ENCODE results near the gene DDX54. TPM values are rescaled to one million over a fixed set of nuclear protein-coding genes. Genes with fewer than 3 reads are reported as not detected.

Gene DDX54
- total and polyA plus RNA-seq, 7 donors: 53.6 to 93.5 (median 79.4) TPM

DNA sequence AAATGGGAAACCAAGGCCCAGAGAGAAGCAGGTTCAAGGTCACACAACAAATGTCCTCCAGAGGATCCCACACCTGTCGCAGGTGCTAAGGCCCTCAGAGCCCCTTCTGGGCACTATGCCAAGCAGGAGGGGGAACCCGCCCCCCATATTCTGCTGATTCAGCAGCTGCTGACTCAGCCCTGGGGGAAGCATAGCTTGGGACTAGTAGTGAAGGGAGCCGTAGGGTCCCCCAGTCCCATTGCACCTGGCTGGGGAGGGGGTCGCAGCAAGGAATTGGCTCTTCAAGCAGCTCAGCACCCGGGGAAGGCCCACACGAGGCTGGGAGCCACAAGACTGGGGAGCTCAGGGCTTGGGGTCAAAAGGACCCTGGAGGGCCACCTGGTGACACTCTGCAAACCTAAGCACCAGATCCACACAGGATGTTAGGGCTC is 50.7 kb downstream of the DDX54 start:
- intact Hi-C loops (cut with DNase I): no loop called here
- H3K27ac ChIP-seq: no peak overlapping the region
- TF ChIP-seq, protein P1, sequence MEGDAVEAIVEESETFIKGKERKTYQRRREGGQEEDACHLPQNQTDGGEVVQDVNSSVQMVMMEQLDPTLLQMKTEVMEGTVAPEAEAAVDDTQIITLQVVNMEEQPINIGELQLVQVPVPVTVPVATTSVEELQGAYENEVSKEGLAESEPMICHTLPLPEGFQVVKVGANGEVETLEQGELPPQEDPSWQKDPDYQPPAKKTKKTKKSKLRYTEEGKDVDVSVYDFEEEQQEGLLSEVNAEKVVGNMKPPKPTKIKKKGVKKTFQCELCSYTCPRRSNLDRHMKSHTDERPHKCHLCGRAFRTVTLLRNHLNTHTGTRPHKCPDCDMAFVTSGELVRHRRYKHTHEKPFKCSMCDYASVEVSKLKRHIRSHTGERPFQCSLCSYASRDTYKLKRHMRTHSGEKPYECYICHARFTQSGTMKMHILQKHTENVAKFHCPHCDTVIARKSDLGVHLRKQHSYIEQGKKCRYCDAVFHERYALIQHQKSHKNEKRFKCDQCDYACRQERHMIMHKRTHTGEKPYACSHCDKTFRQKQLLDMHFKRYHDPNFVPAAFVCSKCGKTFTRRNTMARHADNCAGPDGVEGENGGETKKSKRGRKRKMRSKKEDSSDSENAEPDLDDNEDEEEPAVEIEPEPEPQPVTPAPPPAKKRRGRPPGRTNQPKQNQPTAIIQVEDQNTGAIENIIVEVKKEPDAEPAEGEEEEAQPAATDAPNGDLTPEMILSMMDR (IDR thresholded peaks at IDR 0.05): no peak
- H3K4me1 ChIP-seq: no peaks in the 10 kb centered on the region
- no peaks in the 10 kb centered on the region for H3K9me3 ChIP-seq
- no peak for DNase-seq
- peaks cover 0 to 56% (median 8%) of the 10 kb centered on the region in 3 donors for H3K27me3 ChIP-seq (ENCODE audit: insufficient read depth in 3 of 3, low read length in 2 of 3)
- WGBS, 3 donors: 45 to 58% (median 48%) methylated on average over 6 of the region's 6 CpGs
- H3K4me3 ChIP-seq: no peak overlapping the region
- H3K36me3 ChIP-seq (ENCODE audit: insufficient read depth in 1 of 2, low read depth in 1 of 2): no peaks in the 10 kb centered on the region
- no peak for ATAC-seq

DNA sequence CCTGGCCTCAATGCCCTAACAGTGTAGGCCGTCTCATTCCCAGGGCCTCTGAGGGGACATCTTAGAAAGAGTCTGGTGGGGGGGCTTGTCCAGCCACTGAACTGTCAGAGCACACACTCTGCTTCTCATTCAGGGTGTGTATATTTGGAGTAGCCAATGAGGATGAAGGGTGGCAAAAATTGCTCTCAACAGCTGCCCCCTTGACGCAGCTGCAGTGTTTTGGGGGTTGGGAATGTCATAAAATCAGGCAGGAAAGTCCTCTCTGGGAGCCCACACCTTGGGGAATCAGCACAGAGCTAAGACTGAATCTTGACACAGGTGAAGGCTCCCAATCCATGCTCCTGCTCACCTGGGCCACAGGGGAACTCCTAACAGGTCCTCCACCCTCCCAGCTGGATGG is 51.2 kb downstream of the DDX54 start:
- Histone ChIP-seq H3K27ac (no peak overlapping the region), H3K4me1 (no peaks in the 10 kb centered on the region), H3K9me3 (no peaks in the 10 kb centered on the region), H3K36me3 (ENCODE audit: insufficient read depth in 1 of 2, low read depth in 1 of 2) (no peaks in the 10 kb centered on the region), H3K4me3 (no peak overlapping the region), H3K27me3 (ENCODE audit: insufficient read depth in 3 of 3, low read length in 2 of 3) (peaks cover 0 to 56% (median 10%) of the 10 kb centered on the region in 3 donors)
- TF ChIP-seq, protein P1 (IDR thresholded peaks at IDR 0.05): no peak
- WGBS, 3 donors: 53 to 68% (median 63%) methylated on average over 2 of the region's 2 CpGs
- ATAC-seq (no peak), DNase-seq (no peak)
- intact Hi-C loops (cut with DNase I): no loop called here

DNA sequence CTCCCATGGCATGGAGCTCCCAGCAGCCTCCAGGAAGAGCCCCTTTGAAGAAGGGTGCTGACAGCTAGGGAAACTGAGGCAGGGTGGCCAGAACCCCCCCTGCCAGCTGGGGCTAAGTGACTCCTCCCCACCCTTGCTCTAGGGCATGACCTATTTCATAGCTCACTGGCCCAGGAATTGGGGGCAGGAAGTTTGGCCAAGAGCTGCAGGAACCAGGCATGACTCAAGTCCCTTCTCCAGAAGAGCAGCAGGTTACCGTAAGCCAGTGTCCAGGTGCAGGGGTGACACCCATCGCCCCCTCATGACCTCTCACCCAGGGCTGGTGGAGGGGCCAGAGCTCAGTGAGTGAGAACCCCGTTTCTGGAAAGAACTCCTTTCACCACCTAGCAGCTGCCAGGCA is 51.6 kb downstream of the DDX54 start:
- Histone ChIP-seq H3K36me3 (ENCODE audit: insufficient read depth in 1 of 2, low read depth in 1 of 2) (no peaks in the 10 kb centered on the region), H3K4me1 (no peaks in the 10 kb centered on the region), H3K27ac (no peak overlapping the region), H3K4me3 (no peak overlapping the region), H3K9me3 (no peaks in the 10 kb centered on the region), H3K27me3 (ENCODE audit: insufficient read depth in 3 of 3, low read length in 2 of 3) (peaks cover 0 to 56% (median 10%) of the 10 kb centered on the region in 3 donors)
- TF ChIP-seq, protein P1 (IDR thresholded peaks at IDR 0.05): no peak
- DNase-seq (no peak), ATAC-seq (no peak)
- intact Hi-C loops (cut with DNase I): no loop called here
- WGBS, 3 donors: 52 to 69% (median 59%) methylated on average over 3 of the region's 3 CpGs

DNA sequence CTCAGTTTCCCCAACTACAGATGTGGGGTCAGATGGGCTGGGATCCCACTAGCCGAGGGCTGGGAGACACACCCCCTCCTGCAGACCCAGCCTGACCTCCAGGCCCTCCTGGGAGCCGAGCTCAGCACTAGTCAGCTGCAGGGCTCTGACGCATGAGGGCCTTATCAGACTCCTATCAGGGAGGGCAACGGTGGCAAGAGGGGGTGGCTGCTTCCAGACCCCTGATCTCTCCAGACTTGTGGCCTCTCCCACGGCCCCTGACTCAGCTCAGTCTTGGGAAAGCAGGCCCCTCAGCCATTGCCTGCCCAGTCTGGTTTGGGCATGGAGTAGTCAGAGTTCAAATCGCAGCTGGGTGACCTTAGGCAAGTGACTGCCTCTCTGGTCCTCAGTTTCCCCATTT is 52.2 kb downstream of the DDX54 start:
- H3K27ac ChIP-seq: no peak overlapping the region
- intact Hi-C loops (cut with DNase I): no loop called here
- no peak overlapping the region for H3K4me3 ChIP-seq
- 54 to 63% (median 63%) methylated on average over 6 of the region's 6 CpGs for WGBS, 3 donors
- no peaks in the 10 kb centered on the region for H3K4me1 ChIP-seq
- no peaks in the 10 kb centered on the region for H3K9me3 ChIP-seq
- H3K27me3 ChIP-seq (ENCODE audit: insufficient read depth in 3 of 3, low read length in 2 of 3): peaks cover 0 to 56% (median 10%) of the 10 kb centered on the region in 3 donors
- ATAC-seq: no peak
- TF ChIP-seq, protein P1 (IDR thresholded peaks at IDR 0.05): no peak
- DNase-seq: no peak
- no peaks in the 10 kb centered on the region for H3K36me3 ChIP-seq (ENCODE audit: insufficient read depth in 1 of 2, low read depth in 1 of 2)

DNA sequence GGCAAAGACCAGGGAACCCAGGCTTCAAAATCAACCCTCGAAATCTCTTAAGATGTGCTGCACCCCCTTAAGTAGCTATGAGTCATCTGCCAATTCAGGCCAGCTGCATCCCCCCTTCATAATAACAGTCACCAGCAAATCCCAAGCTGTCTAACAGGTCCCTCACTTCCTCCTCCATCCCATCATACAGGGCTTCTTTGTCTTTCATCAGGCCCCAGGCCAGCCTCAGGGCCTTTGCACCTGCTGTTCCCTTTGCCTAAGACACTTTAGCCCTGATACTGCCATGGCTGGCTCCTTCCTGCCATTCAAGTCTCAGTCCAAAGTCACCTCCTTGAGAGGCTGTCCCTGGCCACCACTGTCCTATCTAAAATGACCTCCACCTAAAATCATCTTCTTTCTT is 53.7 kb downstream of the DDX54 start:
- intact Hi-C loops (cut with DNase I): no loop called here
- no peak for DNase-seq
- TF ChIP-seq, protein P1 (IDR thresholded peaks at IDR 0.05): no peak
- Histone ChIP-seq H3K9me3 (no peaks in the 10 kb centered on the region), H3K36me3 (ENCODE audit: insufficient read depth in 1 of 2, low read depth in 1 of 2) (no peaks in the 10 kb centered on the region), H3K4me3 (no peak overlapping the region), H3K27ac (no peak overlapping the region), H3K27me3 (ENCODE audit: insufficient read depth in 3 of 3, low read length in 2 of 3) (peaks cover 0 to 53% (median 10%) of the 10 kb centered on the region in 3 donors), H3K4me1 (no peaks in the 10 kb centered on the region)
- no peak for ATAC-seq
- 59 to 69% (median 69%) methylated on average over 1 of the region's 1 CpG for WGBS, 3 donors

Data from psoas muscle (tissue), 8 donors.